CD4-positive, alpha-beta T cell treated with Interleukin-12 subunit alpha and Interleukin-12 subunit beta, for 1 hour (primary cell): ENCODE data around the gene BHLHE40.
"Not testable (repeated sequence)": the region's sequence is repeated elsewhere in the genome, so short reads cannot be mapped to it uniquely, and the experiment has no call there.

ENCODE experiments used
- DNase-seq: peaks from one replicate; pipeline ENCODE4 v3.0.0-alpha.2; 2020

The BHLHE40 gene

GRCh38 chr3:4979428-4980228 is at the start of gene BHLHE40:
Gene BHLHE40, plus strand, starts transcription at chr3:4979437. Its CDS starts 282 bp downstream, at chr3:4979719.
- DNase-seq, result no peak

- DNase-seq, result no peak
Measured at GRCh38 chr3:4930501-4930900, 48.7 kb upstream of the BHLHE40 start.

- DNase-seq, result no peak
Measured at GRCh38 chr3:4934050-4934449, 45.2 kb upstream of the BHLHE40 start.

- DNase-seq, result no peak
Measured at GRCh38 chr3:4935347-4935746, 43.9 kb upstream of the BHLHE40 start.

- no peak for DNase-seq
Measured at GRCh38 chr3:4936982-4937614, 42.1 kb upstream of the BHLHE40 start.

GRCh38 chr3:4938281-4938982 is 40.8 kb upstream of the BHLHE40 start:
- DNase-seq, result no peak

GRCh38 chr3:4939276-4939675 is 40.0 kb upstream of the BHLHE40 start:
- no peak for DNase-seq

GRCh38 chr3:4940985-4941384 is 38.3 kb upstream of the BHLHE40 start:
- no peak for DNase-seq

- no peak for DNase-seq
Measured at GRCh38 chr3:4943549-4943948, 35.7 kb upstream of the BHLHE40 start.

- no peak for DNase-seq
Measured at GRCh38 chr3:4945324-4945723, 33.9 kb upstream of the BHLHE40 start.

- no peak for DNase-seq
Measured at GRCh38 chr3:4947028-4947427, 32.2 kb upstream of the BHLHE40 start.

GRCh38 chr3:4948395-4948794 is 30.8 kb upstream of the BHLHE40 start:
- no peak for DNase-seq

- no peak for DNase-seq
Measured at GRCh38 chr3:4949004-4949403, 30.2 kb upstream of the BHLHE40 start.

- DNase-seq, result no peak
Measured at GRCh38 chr3:4949659-4950058, 29.6 kb upstream of the BHLHE40 start.

GRCh38 chr3:4950351-4950784 is 28.9 kb upstream of the BHLHE40 start:
- DNase-seq, result no peak

- no peak for DNase-seq
Measured at GRCh38 chr3:4950948-4951347, 28.3 kb upstream of the BHLHE40 start.

GRCh38 chr3:4953119-4953518 is 26.1 kb upstream of the BHLHE40 start:
- no peak for DNase-seq

GRCh38 chr3:4954256-4955000 is 24.8 kb upstream of the BHLHE40 start:
- DNase-seq, result no peak

- no peak for DNase-seq
Measured at GRCh38 chr3:4956099-4956498, 23.1 kb upstream of the BHLHE40 start.

GRCh38 chr3:4956738-4957137 is 22.5 kb upstream of the BHLHE40 start:
- no peak for DNase-seq

- DNase-seq, result no peak
Measured at GRCh38 chr3:4957978-4958377, 21.3 kb upstream of the BHLHE40 start.

- DNase-seq, result no peak
Measured at GRCh38 chr3:4959180-4959579, 20.1 kb upstream of the BHLHE40 start.

GRCh38 chr3:4961865-4962264 is 17.4 kb upstream of the BHLHE40 start:
- DNase-seq, result not testable (repeated sequence)
